SHP77 (cell line): ENCODE data around the gene SYNGR1.

Experiments
- DNase-seq, 2 experiments: peaks; one replicate each; lab custom pipeline; 2025; lab: John Stamatoyannopoulos, UW

Gene SYNGR1

GRCh38 chr22:39429916-39430575, 80.3 kb downstream of the SYNGR1 start:
- no peak for DNase-seq

DNA sequence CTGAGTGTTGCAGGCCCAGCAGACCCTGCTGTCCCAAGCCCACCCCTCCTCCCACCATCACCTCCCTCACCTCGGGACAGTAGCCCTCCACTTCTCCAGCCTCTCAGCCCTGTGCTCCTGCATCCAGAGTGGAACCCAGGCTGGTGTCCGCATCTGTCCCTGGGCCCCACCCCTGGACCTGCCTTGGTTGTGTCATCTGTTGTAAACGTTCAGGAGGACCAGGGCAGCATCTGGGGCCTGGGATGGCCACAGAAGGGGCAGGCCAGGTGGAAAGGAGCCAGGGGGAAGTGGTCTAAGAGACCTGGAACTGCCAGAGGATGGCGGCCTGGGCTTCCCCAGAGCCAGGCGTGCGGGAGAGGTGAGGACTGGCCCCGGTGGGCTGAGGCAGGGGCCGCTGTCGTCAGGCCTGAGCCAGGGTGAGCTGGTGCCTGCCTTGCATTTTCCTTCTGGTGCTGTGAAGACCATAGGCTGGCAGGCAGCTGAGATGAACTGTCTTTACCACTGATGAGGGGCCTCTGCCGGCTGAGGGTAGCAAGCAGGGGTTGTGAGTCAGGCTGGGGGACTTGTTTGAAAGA, 80.9 kb downstream of the SYNGR1 start:
- DNase-seq, result no peak

DNA sequence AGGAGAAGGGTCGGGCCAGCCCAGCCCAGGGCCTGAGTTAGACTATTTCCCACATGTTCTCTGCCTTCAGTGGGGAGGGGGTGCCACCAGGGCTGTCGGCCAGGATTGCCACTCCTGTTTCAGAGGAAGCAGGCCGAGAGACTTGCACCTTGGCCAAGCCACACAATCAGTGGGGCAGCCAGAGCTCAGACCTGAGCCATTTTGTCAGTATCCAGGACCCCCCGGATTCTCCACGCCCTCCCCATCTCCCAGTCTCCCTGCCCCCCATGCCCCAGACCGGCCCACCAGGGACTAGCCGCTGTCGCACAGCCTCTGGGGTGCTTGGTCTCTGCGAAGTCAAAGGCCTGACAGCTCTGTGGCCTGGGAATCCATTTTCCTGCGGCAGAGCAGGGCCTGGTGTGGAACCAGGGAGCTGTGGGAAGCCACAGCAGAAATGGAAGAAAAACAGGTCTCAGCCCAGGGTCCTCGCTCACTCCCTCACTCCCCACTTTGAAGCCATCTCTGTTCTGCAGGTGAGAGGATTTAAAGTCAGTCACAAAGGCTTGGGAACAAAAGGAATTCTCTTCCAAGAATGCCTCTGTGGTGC, 81.5 kb downstream of the SYNGR1 start:
- DNase-seq, result no peak

DNA sequence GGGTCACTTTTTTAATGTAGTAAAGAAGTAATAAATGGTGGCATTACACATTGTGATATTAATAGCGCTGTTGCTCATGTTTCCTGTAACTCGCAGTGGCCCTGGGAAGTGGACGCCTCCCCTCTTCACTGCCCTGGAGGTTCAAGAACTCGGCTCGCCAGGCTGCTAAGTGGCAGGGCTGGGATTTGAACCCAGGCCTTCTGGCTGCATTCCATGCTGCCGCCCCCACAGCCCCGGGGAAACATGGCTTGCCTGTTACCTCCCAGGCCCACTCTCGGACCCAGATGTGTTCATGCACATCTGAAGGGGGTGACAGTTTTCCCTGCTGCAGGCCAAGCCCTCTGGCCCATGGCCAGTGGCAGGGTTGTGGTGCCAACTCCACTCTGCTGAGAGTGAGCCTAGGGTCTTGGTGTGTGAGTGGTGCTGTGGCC, 82.0 kb downstream of the SYNGR1 start:
- DNase-seq, result no peak

DNA sequence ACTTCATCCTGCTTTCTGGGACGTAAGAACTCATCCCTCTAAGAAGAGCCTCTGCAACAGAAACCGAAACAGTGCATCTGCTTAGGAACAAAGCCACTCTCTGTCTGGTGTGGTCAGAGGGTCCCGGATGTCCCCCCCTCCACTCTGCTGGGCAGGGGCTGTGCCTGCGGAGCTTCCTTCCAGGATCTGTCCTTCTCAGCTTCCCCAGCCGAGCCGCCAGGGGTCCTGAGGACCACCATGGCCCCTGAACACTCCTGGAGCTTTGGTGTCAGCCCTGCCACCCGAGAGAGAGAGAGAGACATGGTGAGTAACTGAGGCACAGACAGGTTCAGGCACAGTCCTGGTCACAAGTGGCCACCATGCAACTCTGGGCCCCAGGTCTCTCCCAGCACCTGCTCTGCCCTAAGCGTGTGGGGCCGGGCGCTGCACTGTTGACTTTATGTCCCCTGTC, 82.6 kb downstream of the SYNGR1 start:
- DNase-seq, result no peak

DNA sequence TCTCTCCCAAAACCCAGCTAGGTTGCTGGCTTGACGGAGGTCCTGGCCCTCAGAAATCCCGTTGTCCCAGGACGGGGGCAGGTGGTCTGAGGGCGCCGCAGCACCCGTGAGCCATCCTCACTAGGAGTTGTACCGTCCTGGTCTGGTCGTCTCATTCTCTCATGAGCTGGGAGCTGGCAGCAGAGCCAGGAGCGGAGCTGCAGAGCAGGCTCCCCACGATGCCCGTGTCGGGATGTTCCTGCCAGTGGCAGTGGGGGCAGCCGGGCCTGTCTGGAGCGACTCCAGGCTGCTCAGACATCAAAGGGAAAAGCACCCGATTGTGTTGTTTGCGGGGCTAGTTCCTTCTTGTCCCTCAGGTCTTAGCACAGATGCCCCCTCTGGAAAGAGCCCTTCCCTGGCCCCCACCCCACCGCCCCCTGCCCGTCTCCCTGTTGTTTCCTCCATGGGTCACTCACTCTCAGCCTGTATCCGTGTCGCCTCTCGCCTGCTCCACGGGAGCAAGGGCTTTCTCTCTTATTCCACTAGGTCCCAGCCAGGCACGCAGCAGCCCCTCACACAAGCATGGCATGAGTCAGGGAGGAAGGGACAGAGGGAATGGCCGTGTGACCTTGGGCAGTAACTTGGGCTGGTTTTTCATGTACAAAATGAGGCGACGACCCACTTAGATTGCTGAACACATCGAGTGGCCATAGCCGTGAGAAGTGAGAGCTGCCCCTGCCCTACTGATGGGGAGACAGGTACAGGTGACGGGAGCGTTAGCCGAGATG, 83.9 kb downstream of the SYNGR1 start:
- DNase-seq, result no peak

DNA sequence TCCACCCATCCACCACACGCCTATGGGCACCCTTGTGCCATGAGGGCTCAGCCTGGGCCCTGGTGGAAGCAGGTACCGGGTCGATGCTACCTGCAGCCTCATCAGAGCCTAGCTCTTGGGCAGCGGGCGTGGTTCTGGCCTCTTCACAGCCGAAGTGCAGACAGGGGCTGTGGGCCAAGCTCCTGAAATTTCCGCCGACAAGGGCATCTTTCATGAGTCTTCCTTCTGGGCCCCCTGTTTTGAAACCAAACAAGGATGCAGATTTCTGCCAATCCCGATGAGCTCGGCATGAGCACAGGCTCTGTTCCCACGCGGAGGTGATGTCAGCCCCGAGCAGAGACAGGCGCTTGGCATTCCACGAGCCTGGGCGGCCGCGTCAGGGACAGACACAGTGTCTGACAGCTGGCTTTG, 84.5 kb downstream of the SYNGR1 start:
- no peak for DNase-seq

DNA sequence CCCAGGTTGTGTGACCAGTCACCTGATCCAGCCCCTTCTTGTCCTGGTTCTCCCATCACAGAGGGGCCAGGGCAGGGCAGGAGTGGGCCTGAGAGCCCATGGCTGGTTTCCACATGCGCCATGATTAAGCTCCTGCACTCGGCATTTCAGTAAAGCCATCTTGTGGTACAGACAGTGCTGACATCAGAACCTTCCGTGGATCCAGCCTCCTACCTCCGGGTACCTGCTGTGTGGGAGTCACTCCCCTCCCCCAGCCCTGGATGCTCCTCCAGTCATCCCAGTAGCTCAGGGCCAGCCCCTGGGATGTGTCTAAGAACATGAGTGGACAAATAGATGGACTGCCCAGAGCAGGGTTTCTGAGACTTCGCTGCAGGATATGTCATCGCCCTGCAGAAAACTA, 84.9 kb downstream of the SYNGR1 start:
- no peak for DNase-seq
